ENCODE results near the gene SBDS.

GRCh38 chr7:67018940-67019339 is 23.6 kb upstream of the SBDS start:
- TF ChIP-seq CTCF (IDR thresholded peaks at IDR 0.05), result no peak
- TF ChIP-seq EZH2 (IDR thresholded peaks at IDR 0.05; ENCODE audit: borderline replicate concordance, insufficient read depth, low read depth, low read length, poor library complexity, severe bottlenecking), result no peak
